ENCODE measurements around the gene DCLRE1C.

Gene DCLRE1C

GRCh38 chr10:14858338-14858960 lies 95.4 kb downstream of the DCLRE1C start:
- no peak overlapping the region for H3K4me3 Mint-ChIP-seq
- DNase-seq (ENCODE audit: low spot score), result no peak
- H3K36me3 Mint-ChIP-seq (ENCODE audit: low read depth), result peaks cover 31% of the 10 kb centered on the region
- H3K4me1 Mint-ChIP-seq (ENCODE audit: low read depth), result no peaks in the 10 kb centered on the region
- H3K9me3 Mint-ChIP-seq, result no peaks in the 10 kb centered on the region
- no peaks in the 10 kb centered on the region for H3K27me3 Mint-ChIP-seq (ENCODE audit: low read depth)
- H3K27ac Mint-ChIP-seq, result no peak overlapping the region

GRCh38 chr10:14855453-14855852 lies 98.4 kb downstream of the DCLRE1C start:
- Mint-ChIP-seq H3K4me3 (no peak overlapping the region), H3K27ac (no peak overlapping the region), H3K9me3 (no peaks in the 10 kb centered on the region), H3K36me3 (ENCODE audit: low read depth) (peaks cover 38% of the 10 kb centered on the region), H3K27me3 (ENCODE audit: low read depth) (no peaks in the 10 kb centered on the region), H3K4me1 (ENCODE audit: low read depth) (no peaks in the 10 kb centered on the region)
- no peak for DNase-seq (ENCODE audit: low spot score)

GRCh38 chr10:14852236-14852635 lies 101.7 kb downstream of the DCLRE1C start:
- no peak overlapping the region for H3K27ac Mint-ChIP-seq
- peaks cover 32% of the 10 kb centered on the region for H3K36me3 Mint-ChIP-seq (ENCODE audit: low read depth)
- no peak overlapping the region for H3K4me3 Mint-ChIP-seq

More at GRCh38 chr10:14852236-14852635, 101.7 kb downstream of the DCLRE1C start:
- H3K4me1 Mint-ChIP-seq (ENCODE audit: low read depth), result no peaks in the 10 kb centered on the region
- no peaks in the 10 kb centered on the region for H3K9me3 Mint-ChIP-seq
- DNase-seq (ENCODE audit: low spot score), result no peak
- H3K27me3 Mint-ChIP-seq (ENCODE audit: low read depth), result no peaks in the 10 kb centered on the region
